NB4 (cell line): Measurements from ENCODE around the gene AFG1L.
"Not testable (repeated sequence)": the region's sequence is repeated elsewhere in the genome, so short reads cannot be mapped to it uniquely, and the experiment has no call there.

ENCODE experiments used
- DNase-seq: peaks from one replicate; pipeline ENCODE4 v3.0.0; 2010; ENCODE audit warnings: low read depth
- H3K4me3 ChIP-seq: one replicate; pipeline ENCODE4 v1.5.1; 2011; ENCODE audit warnings: mild to moderate bottlenecking, low read depth, low read length, moderate library complexity
- CTCF ChIP-seq: IDR thresholded peaks from one replicate; pipeline ENCODE4 v1.5.1; 2012; ENCODE audit warnings: low read depth, low read length
- MAX ChIP-seq: IDR thresholded peaks from 2 replicates; pipeline ENCODE4 v1.6.1; 2011; ENCODE audit warnings: low read depth, low read length
- MYC ChIP-seq: IDR thresholded peaks from 2 replicates; pipeline ENCODE4 v1.6.1; 2011; ENCODE audit warnings: low read depth, low read length
- POLR2A ChIP-seq: IDR thresholded peaks from 2 replicates; pipeline ENCODE4 v1.6.1; 2011; ENCODE audit warnings: mild to moderate bottlenecking; ENCODE audit not compliant: insufficient read length; ENCODE audit errors: extremely low read depth

AFG1L gene

GRCh38 chr6:108395297-108395696 lies 100.4 kb downstream of the AFG1L start:
- H3K4me3 ChIP-seq = no peak overlapping the region
- no peak for TF ChIP-seq MYC
- TF ChIP-seq MAX = no peak
- no peak for TF ChIP-seq POLR2A
- DNase-seq = no peak

GRCh38 chr6:108403236-108403635 lies 108.4 kb downstream of the AFG1L start:
- TF ChIP-seq CTCF (no peak), MAX (no peak), MYC (no peak), POLR2A (no peak)
- no peak overlapping the region for H3K4me3 ChIP-seq
- no peak for DNase-seq

- H3K4me3 ChIP-seq = no peak overlapping the region
- no peak for TF ChIP-seq CTCF
- TF ChIP-seq MYC = no peak
- TF ChIP-seq POLR2A = no peak
- no peak for TF ChIP-seq MAX
- no peak for DNase-seq
Measured at GRCh38 chr6:108406943-108407342, 112.1 kb downstream of the AFG1L start.

GRCh38 chr6:108407904-108408827 lies 113.3 kb downstream of the AFG1L start:
- peak; percentile 10 for DNase-seq
- no peak overlapping the region for H3K4me3 ChIP-seq
- TF ChIP-seq MYC (no peak), POLR2A (no peak), CTCF (no peak)

- DNase-seq = no peak
- no peak overlapping the region for H3K4me3 ChIP-seq
- TF ChIP-seq MAX (no peak), MYC (no peak), CTCF (no peak), POLR2A (no peak)
Measured at GRCh38 chr6:108408861-108409260, 114.0 kb downstream of the AFG1L start.

- not testable (repeated sequence) for H3K4me3 ChIP-seq
- peak; percentile 13 for DNase-seq
Measured at GRCh38 chr6:108416047-108416833, 121.4 kb downstream of the AFG1L start.
